ENCODE data around the gene ZDHHC14. TPM values are rescaled to one million over a fixed set of nuclear protein-coding genes. Genes with fewer than 3 reads are reported as not detected.

Gene ZDHHC14
- total RNA-seq, 1 experiment from 2014 or later, result 1.7 TPM

DNA sequence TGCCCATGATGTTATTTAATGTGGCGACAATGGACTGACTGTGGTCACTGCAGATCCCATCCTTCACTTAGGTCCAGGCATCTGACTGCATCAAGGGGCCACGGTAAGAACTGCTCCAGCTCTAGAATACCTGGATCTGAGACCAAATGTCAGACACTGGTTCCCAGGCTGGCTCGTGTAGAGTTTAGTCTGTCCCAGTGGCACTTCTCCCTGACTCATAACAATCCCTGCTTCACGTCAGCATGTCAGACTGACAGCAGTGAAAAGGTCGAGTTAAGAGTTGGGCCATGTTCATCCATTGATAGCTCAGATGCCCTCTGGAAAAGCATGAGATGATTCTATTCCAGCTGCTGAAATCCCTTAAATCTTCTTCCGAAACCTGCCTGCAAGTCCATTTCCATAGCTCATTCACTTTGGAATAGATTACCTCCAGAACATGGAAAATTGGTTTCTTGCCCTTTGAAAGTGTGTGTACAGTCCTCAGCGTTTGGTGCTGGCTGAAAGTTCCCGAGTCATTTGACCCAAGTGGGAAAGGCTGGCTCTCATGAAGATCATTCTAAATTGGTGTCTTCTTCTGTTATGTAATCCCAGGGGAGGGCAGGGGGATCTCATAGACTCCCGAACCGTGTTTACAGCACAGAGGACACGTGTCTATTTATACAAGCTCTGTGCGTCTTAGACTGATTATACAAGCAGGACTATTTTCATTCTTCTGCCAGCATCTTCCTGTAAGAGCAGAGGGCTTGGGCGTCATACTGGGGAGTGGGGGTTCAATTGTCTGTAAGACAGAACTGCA, 160.8 kb downstream of the ZDHHC14 start:
- H3K14ac ChIP-seq (ENCODE audit: insufficient read depth, low read length), result no peak overlapping the region
- H3K4me1 Mint-ChIP-seq, result peaks cover 10 to 16% of the 10 kb centered on the region in 2 experiments
- no peak overlapping the region for H4K91ac ChIP-seq (ENCODE audit: insufficient read length, low read depth, low read length)
- no peak for TF ChIP-seq CTCF (conservative IDR thresholded peaks at IDR 0.05)
- H3K36me3 Mint-ChIP-seq (ENCODE audit: insufficient read depth in 1 of 3, low read depth in 3 of 3), result peaks cover 7 to 15% (median 9%) of the 10 kb centered on the region in 3 experiments; a peak in 6 of 7 replicates
- H4K20me1 ChIP-seq (ENCODE audit: control insufficient read depth, insufficient read depth, insufficient read length), result no peaks in the 10 kb centered on the region
- no peak overlapping the region for H3K27ac Mint-ChIP-seq
- no peaks in the 10 kb centered on the region for H3K79me1 ChIP-seq (ENCODE audit: insufficient read depth, low read depth, low read length, poor library complexity, severe bottlenecking)
- H2BK15ac ChIP-seq (ENCODE audit: low read depth, low read length), result no peak overlapping the region
- H4K8ac ChIP-seq (replicated peaks; ENCODE audit: insufficient read length, low read depth, low read length), result no peak overlapping the region
- DNase-seq, result no peak
- no CpG with 5 or more reads among the region's 13 CpGs for WGBS (ENCODE audit: extremely low coverage, insufficient read length, low lambda C conversion rate)
- no peak overlapping the region for H3K56ac ChIP-seq (ENCODE audit: insufficient read length, low read depth, low read length)
- H3K79me2 ChIP-seq (ENCODE audit: insufficient read depth, low read length), result no peaks in the 10 kb centered on the region
- no peak overlapping the region for H2AFZ ChIP-seq (ENCODE audit: low read length)
- H3K4me1 ChIP-seq (ENCODE audit: insufficient read depth, low read length), result no peaks in the 10 kb centered on the region
- H3K9me3 ChIP-seq (ENCODE audit: control insufficient read depth, low read depth, low read length), result no peaks in the 10 kb centered on the region
- H3K27me3 Mint-ChIP-seq (ENCODE audit: low read depth), result peaks cover 33% of the 10 kb centered on the region
- H2AK5ac ChIP-seq (ENCODE audit: insufficient read length, low read length), result no peak overlapping the region
- no peak overlapping the region for H3K27ac ChIP-seq (ENCODE audit: insufficient read length, low read depth, low read length)
- no peaks in the 10 kb centered on the region for H3K27me3 ChIP-seq (ENCODE audit: insufficient read depth, low read length)
- no peak overlapping the region for H2BK12ac ChIP-seq (ENCODE audit: insufficient read length, low read depth, low read length)
- H2BK5ac ChIP-seq (ENCODE audit: insufficient read length, low read length), result no peak overlapping the region
- H4K5ac ChIP-seq (ENCODE audit: insufficient read length, low read depth, low read length), result no peak overlapping the region
- no peak overlapping the region for H3K4me2 ChIP-seq (ENCODE audit: insufficient read depth, insufficient read length, low read length)
- H3T11ph ChIP-seq (ENCODE audit: low read length), result no peak overlapping the region
- H3K4ac ChIP-seq (ENCODE audit: low read depth, low read length), result no peak overlapping the region
- no peak overlapping the region for H3K23ac ChIP-seq (ENCODE audit: insufficient read length, low read depth, low read length)
- no peak overlapping the region for H3K4me3 Mint-ChIP-seq
- no peaks in the 10 kb centered on the region for H3K23me2 ChIP-seq (ENCODE audit: insufficient read length, low read depth, low read length, poor library complexity, severe bottlenecking)
- peaks cover 0 to 6% of the 10 kb centered on the region in 2 experiments; a peak in 2 of 5 replicates for H3K9me3 Mint-ChIP-seq
- no peak overlapping the region for H2BK120ac ChIP-seq (ENCODE audit: low read depth, low read length, poor library complexity, severe bottlenecking)
- no peak overlapping the region for H3K9ac ChIP-seq (ENCODE audit: extremely low read depth, insufficient read length, low read length)
- H3K18ac ChIP-seq (ENCODE audit: insufficient read length, low read depth, low read length), result no peak overlapping the region
- no peak overlapping the region for H2BK20ac ChIP-seq (ENCODE audit: low read depth, low read length, poor library complexity, severe bottlenecking)

All from H9 (cell line).